Measurements from ENCODE around the gene DBX2.

DBX2 gene

GRCh38 chr12:44972746-44973421, 78.0 kb downstream of the DBX2 start:
- TF ChIP-seq POLR2A (IDR thresholded peaks at IDR 0.05; ENCODE audit: low read length), result no peak
- no peak for TF ChIP-seq GATA1 (IDR thresholded peaks at IDR 0.05; ENCODE audit: low read depth, low read length)
- no peak for DNase-seq

- TF ChIP-seq POLR2A (IDR thresholded peaks at IDR 0.05; ENCODE audit: low read length), result no peak
- no peak for TF ChIP-seq GATA1 (IDR thresholded peaks at IDR 0.05; ENCODE audit: low read depth, low read length)
- no peak for DNase-seq
Observed at GRCh38 chr12:44968965-44969364, 81.9 kb downstream of the DBX2 start.

All from erythroblast (primary cell).